ENCODE data around the gene SGSM2. TPM values are rescaled to one million over a fixed set of nuclear protein-coding genes. Genes with fewer than 3 reads are reported as not detected.

SGSM2 gene
- total RNA-seq, 2 experiments from 2014 or later, result 31.8 to 37.7 TPM

DNA sequence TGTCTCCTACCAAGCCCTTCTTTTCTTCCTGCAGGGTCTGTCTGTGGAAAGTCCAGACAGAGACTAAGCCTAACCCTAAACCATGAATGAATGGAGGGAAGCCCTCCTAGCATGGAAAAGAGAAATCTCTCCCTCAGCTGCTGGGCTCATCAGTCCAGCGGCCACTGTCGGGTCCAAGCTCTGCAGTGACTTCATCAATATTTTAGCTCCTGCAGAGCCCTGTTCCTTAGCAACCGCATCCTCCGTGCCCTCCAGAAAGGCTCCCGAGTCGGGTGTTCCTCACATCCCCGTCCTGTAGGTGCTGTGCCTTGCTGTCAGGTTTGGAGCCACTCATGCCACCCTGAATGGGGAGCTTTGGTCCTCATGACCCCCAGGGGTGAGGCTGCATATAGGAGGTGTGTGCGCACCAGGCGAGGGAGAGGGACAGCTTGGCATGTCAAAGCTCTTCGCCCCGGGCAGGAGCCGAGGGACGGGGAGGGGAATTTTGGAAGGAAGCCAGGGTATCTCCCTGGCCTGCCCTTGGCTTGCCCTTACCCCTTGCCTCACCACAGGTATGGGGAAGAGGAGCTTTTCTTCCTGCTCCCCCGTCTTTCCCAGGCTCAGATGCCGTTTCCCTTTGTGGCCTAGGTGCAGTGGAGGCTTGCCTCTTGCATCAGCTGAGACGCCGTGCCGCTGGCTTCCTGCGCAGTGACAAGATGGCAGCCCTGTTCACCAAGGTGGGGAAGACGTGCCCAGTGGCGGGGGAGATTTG is 23.9 kb downstream of the SGSM2 start:
- Mint-ChIP-seq H3K27me3 (no peaks in the 10 kb centered on the region), H3K27ac (no peak overlapping the region), H3K36me3 (ENCODE audit: low read depth) (peaks cover 6% of the 10 kb centered on the region), H3K9me3 (no peaks in the 10 kb centered on the region), H3K4me1 (ENCODE audit: low read depth) (no peaks in the 10 kb centered on the region), H3K4me3 (no peak overlapping the region)
- no peak for ATAC-seq
- CTCF ChIA-PET, result interaction anchor here (0.8 to 2.8 kb wide), 4 partner anchors 8 to 57 kb away, joined by 3 to 15 read pairs (median 8); no protein-coding TSS in a partner anchor
- POLR2A ChIA-PET, result interaction anchor here (0.6 to 2.4 kb wide), 3 partner anchors 31 to 647 kb away, joined by 3 to 10 read pairs (median 3); no protein-coding TSS in a partner anchor
- intact Hi-C loops (cut with micrococcal nuclease), result no loop called here
- TF ChIP-seq, protein P1, sequence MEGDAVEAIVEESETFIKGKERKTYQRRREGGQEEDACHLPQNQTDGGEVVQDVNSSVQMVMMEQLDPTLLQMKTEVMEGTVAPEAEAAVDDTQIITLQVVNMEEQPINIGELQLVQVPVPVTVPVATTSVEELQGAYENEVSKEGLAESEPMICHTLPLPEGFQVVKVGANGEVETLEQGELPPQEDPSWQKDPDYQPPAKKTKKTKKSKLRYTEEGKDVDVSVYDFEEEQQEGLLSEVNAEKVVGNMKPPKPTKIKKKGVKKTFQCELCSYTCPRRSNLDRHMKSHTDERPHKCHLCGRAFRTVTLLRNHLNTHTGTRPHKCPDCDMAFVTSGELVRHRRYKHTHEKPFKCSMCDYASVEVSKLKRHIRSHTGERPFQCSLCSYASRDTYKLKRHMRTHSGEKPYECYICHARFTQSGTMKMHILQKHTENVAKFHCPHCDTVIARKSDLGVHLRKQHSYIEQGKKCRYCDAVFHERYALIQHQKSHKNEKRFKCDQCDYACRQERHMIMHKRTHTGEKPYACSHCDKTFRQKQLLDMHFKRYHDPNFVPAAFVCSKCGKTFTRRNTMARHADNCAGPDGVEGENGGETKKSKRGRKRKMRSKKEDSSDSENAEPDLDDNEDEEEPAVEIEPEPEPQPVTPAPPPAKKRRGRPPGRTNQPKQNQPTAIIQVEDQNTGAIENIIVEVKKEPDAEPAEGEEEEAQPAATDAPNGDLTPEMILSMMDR (IDR thresholded peaks at IDR 0.05), result no peak
- no peak for DNase-seq

DNA sequence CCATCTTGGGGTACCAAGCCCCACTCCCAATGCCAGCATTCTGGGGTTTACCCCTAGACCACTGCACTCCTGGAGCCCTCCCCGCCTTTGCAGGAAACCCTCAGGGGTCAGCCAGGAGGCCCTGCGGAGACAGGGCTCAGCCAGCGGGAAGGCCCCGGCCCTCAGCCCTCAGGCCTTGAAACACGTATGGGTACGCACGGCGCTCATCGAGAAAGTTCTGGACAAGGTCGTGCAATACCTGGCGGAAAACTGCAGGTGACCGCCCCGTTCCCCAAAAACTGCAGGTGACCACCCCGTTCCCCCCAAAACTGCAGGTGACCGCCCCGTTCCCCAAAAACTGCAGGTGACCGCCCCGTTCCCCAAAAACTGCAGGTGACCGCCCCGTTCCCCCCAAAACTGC is 24.7 kb downstream of the SGSM2 start:
- ChIA-PET POLR2A (interaction anchor here (2.4 kb wide), 1 partner anchor 31 kb away, joined by 10 read pairs; no protein-coding TSS in a partner anchor), CTCF (interaction anchor here (2.2 to 2.8 kb wide), 2 partner anchors 21 to 54 kb away, joined by 12 to 15 read pairs; no protein-coding TSS in a partner anchor)
- no peak for ATAC-seq
- no peak overlapping the region for H3K27ac Mint-ChIP-seq
- H3K27me3 Mint-ChIP-seq, result no peaks in the 10 kb centered on the region
- no peak for DNase-seq
- intact Hi-C loops (cut with micrococcal nuclease), result no loop called here
- H3K9me3 Mint-ChIP-seq, result no peaks in the 10 kb centered on the region
- TF ChIP-seq, protein P1 (IDR thresholded peaks at IDR 0.05), result no peak
- peaks cover 6% of the 10 kb centered on the region for H3K36me3 Mint-ChIP-seq (ENCODE audit: low read depth)
- H3K4me3 Mint-ChIP-seq, result no peak overlapping the region
- no peaks in the 10 kb centered on the region for H3K4me1 Mint-ChIP-seq (ENCODE audit: low read depth)

DNA sequence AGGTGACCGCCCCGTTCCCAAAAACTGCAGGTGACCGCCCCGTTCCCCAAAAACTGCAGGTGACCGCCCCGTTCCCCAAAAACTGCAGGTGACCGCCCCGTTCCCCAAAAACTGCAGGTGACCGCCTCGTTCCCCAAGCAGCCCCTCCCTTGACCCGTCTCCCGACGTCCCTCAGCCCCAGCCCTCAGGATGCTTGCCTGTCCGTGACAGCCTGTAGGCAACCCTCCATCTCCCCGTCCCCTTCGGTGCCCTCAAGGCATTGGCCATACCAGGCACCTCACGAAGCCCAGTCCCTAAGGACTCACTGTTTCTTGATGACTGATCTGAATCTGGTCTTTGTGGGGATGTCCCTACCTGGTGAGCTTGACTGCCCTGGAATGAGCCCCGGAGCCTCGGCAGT is 25.1 kb downstream of the SGSM2 start:
- no peaks in the 10 kb centered on the region for H3K4me1 Mint-ChIP-seq (ENCODE audit: low read depth)
- TF ChIP-seq, protein P1 (IDR thresholded peaks at IDR 0.05), result no peak
- H3K27me3 Mint-ChIP-seq, result no peaks in the 10 kb centered on the region
- CTCF ChIA-PET, result no interaction called here
- no peak overlapping the region for H3K4me3 Mint-ChIP-seq
- H3K9me3 Mint-ChIP-seq, result no peaks in the 10 kb centered on the region
- H3K27ac Mint-ChIP-seq, result no peak overlapping the region
- DNase-seq (no peak), ATAC-seq (no peak)
- intact Hi-C loops (cut with micrococcal nuclease), result no loop called here
- POLR2A ChIA-PET, result interaction anchor here (1.3 kb wide), 1 partner anchor 26 kb away, joined by 4 read pairs; the partner anchor contains the start of gene TSR1
- peaks cover 6% of the 10 kb centered on the region for H3K36me3 Mint-ChIP-seq (ENCODE audit: low read depth)

DNA sequence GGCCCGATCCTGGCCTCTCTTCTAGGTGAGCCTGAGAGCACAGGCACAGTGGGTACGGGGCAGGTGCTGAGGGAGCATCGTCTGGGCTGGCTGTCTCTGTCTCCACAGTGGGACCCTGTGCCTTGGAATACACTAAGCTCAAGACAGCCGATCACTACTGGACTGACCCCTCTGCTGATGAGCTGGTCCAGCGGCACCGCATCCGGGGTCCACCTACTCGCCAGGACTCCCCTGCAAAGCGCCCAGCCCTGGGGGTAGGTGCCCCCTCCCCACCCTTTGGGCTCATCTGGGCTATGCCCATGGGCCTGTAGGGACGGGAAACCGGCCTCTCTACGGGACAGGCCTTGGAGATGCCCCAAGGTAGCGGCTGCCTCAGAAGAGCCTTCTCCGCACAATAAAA is 25.6 kb downstream of the SGSM2 start:
- ATAC-seq (no peak), DNase-seq (no peak)
- TF ChIP-seq, protein P1 (IDR thresholded peaks at IDR 0.05), result no peak
- H3K4me1 Mint-ChIP-seq (ENCODE audit: low read depth), result no peaks in the 10 kb centered on the region
- no peaks in the 10 kb centered on the region for H3K9me3 Mint-ChIP-seq
- ChIA-PET POLR2A (interaction anchor here (1.3 kb wide), 1 partner anchor 27 kb away, joined by 4 read pairs; the partner anchor contains the start of gene TSR1), CTCF (interaction anchor here (1.3 kb wide), 1 partner anchor 53 kb away, joined by 4 read pairs; no protein-coding TSS in a partner anchor)
- no peak overlapping the region for H3K4me3 Mint-ChIP-seq
- intact Hi-C loops (cut with micrococcal nuclease), result no loop called here
- no peaks in the 10 kb centered on the region for H3K27me3 Mint-ChIP-seq
- H3K36me3 Mint-ChIP-seq (ENCODE audit: low read depth), result peaks cover 4% of the 10 kb centered on the region
- H3K27ac Mint-ChIP-seq, result no peak overlapping the region

DNA sequence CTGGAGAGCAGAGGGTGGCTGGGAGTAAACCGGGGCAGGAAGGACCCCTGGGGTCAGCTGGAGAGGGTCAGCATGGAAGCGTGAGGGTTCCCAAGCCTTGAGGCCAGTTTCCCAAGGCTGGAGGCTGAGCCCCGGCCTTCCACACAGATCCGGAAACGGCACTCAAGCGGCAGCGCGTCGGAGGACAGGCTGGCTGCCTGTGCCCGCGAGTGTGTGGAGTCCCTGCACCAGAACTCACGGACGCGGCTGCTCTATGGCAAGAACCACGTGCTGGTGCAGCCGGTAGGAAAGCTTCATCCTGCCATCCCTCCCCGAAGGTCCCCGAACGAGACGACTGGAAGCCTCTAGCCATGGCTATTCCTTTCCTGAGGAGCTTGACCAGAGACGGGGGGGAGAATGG is 26.0 kb downstream of the SGSM2 start:
- ChIA-PET POLR2A (interaction anchor here (1.0 to 1.3 kb wide), 2 partner anchors 27 to 71 kb away, joined by 3 to 4 read pairs; partner anchors contain the start of gene TSR1), CTCF (interaction anchor here (1.3 kb wide), 1 partner anchor 53 kb away, joined by 4 read pairs; no protein-coding TSS in a partner anchor)
- no peak overlapping the region for H3K4me3 Mint-ChIP-seq
- ATAC-seq (no peak), DNase-seq (no peak)
- no peak overlapping the region for H3K27ac Mint-ChIP-seq
- TF ChIP-seq, protein P1 (IDR thresholded peaks at IDR 0.05), result no peak
- H3K4me1 Mint-ChIP-seq (ENCODE audit: low read depth), result no peaks in the 10 kb centered on the region
- no peaks in the 10 kb centered on the region for H3K27me3 Mint-ChIP-seq
- H3K36me3 Mint-ChIP-seq (ENCODE audit: low read depth), result peaks cover 4% of the 10 kb centered on the region
- no peaks in the 10 kb centered on the region for H3K9me3 Mint-ChIP-seq
- intact Hi-C loops (cut with micrococcal nuclease), result no loop called here
